LoVo (cell line): ENCODE data around the gene PRELID3B.

ENCODE experiments used
- DNase-seq: peaks from one replicate; pipeline ENCODE4 v3.0.0-alpha.2; 2016; ENCODE audit warnings: low spot score

PRELID3B gene

GRCh38 chr20:58994390-58995159 lies 48.0 kb downstream of the PRELID3B start:
- no peak for DNase-seq

DNA sequence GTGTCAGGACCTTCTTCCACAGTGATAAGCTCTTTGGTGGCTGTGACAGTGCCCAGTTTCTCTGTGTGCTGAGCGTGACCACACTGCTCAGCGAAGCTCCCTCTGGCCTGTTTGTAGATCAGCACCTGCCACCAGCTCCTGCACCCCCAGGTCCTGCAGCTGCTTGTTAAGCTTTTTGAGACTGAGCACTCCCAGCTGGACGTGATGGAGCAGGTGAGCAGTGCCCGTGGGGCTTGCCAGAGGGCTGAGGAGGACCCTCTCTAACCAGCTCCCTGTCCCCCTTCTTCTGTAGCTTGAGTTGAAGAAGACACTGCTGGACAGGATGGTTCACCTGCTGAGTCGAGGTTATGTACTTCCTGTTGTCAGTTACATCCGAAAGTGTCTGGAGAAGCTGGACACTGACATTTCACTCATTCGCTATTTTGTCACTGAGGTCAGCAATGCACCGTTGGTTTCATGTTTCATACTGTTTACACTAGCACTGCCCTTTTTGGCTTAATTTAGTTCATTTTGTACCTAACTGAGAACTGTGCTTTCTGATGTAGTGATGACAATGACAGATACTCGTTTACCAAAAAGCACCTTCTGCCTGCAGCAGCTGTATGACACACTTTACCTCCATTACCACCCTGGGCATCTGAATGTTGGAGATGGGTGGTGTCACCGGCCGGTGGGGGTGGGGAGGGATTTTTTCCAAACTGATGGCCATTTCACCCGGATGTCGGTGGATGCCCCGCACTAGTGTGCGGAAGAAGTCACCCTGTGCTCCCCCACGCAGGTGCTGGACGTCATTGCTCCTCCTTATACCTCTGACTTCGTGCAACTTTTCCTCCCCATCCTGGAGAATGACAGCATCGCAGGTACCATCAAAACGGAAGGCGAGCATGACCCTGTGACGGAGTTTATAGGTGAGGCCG lies 49.0 kb downstream of the PRELID3B start:
- no peak for DNase-seq

DNA sequence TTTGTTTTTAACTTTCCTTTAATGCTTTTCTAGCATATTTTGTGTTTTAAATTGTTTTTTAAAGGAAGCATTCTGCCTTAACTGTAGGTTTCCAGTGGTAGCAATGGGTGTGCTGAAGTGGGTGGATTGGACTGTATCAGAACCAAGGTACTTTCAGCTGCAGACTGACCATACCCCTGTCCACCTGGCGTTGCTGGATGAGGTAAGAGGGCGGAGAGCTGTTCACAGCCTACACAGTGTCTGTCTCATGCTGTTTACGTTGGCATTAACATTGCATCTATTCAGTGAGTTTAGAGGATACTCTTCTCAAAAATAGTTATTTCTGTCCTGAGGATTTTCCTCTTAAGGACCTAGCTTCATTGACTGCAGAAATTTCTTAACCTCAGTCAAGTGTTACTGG lies 49.7 kb downstream of the PRELID3B start:
- no peak for DNase-seq

GRCh38 chr20:58991715-58992114 lies 50.9 kb downstream of the PRELID3B start:
- no peak for DNase-seq

GRCh38 chr20:58990651-58991445 lies 51.7 kb downstream of the PRELID3B start:
- DNase-seq, result no peak

DNA sequence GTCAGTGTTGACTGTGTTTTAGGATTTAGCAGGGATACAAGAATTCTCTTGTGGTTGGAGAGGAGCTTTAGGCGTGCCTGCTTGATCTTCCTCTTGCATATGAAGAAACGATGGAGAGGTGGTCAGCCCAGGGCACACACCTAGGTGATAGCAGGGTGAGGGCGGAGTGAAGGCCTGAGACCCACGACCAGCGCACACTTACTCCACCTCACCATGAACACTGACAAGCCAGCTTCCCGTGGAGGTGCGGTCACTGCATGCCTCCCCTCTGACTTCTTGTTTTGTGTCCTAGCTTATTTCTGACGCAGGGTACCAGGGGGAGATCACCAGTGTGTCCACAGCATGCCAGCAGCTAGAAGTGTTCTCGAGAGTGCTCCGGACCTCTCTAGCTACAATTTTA lies 53.4 kb downstream of the PRELID3B start:
- DNase-seq, result no peak

DNA sequence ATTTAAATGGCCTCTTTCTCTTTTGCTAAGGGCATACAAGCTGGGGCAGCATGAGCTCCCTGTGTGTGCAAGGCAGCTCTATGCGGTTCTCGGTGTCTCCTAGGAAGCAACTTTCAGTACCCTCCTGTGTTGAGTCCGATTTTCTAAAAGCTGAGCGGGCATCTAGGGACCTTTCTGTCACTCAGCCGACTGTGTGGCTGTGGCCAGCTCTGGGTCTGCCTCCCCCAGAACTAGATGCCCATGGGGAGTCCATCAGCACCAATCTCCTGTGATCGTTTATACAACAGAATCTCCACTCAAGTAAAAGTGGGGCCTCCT lies 54.1 kb downstream of the PRELID3B start:
- no peak for DNase-seq

- DNase-seq, result no peak
Observed at GRCh38 chr20:58987790-58988564, 54.6 kb downstream of the PRELID3B start.

- no peak for DNase-seq
Observed at GRCh38 chr20:58986968-58987517, 55.5 kb downstream of the PRELID3B start.

DNA sequence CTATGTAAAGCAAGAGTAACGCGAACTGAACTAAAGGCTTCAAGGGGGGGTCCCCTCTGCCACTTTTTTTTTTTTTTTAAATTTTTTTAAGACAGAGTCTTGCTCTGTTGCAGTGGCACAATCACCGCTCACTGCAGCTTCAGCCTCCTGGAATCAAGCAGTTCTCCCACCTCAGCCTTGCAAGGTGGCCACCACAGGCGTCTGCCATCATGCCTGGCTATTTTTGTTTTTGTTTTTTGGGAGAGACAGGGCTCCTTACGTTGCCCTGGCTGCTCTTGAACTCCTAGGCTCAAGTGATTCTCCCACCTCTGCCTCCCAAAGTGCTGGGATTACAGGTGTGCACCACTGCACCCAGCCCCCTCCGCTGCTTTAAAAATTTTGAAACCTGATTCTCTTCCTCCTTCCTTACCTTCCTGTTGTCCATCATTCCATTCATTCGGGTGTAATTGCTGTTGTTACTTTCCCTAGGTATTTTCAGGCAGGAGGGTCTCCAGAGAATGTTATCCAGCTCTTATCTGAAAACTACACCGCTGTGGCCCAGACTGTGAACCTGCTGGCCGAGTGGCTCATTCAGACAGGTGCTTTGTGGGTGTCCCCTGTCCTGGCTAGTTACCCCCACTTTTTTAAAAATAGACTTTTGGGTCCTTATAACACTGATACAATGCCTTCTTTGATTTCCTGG lies 56.2 kb downstream of the PRELID3B start:
- DNase-seq, result no peak

GRCh38 chr20:58985656-58986055 lies 56.9 kb downstream of the PRELID3B start:
- DNase-seq, result no peak

- no peak for DNase-seq
Observed at GRCh38 chr20:58984691-58985090, 57.9 kb downstream of the PRELID3B start.
